Measurements from ENCODE around the gene LILRA2. TPM values are rescaled to one million over a fixed set of nuclear protein-coding genes. Genes with fewer than 3 reads are reported as not detected.

LILRA2 gene
- total RNA-seq (2014; rRNA removed; shearing (Covaris generic); ENCODE audit: low replicate concordance) = not detected in 2 replicates

DNA sequence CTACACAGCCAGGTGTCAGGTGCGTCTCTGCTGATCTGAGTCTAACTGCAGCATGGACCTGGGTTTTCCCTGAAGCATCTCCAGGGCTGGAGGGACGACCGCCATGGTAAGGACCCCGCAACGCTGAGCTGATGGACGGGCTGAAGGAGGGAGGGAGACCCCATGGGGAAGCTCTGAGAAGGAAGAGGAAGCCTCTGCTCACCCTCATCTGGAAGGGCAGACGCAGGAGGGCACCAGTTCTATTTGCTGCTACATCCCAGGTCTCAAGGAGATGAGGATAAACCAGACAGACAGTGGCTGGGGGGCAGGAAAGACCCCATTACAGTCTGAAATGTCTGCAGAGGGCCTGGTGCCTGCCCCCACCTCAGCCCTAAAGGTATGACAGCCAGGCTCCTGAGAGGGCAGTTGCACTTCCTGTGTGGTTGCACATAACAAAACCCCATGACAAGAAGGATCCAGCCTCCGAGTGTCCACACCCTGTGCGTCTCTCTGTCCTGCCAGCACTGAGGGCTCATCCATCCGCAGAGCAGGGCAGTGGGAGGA lies at the start of gene LILRA2:
Gene LILRA2, plus strand, starts transcription at position 461 of the 543 bp plus-strand sequence. CDS start 89 bp downstream, outside the sequence.
- H4K20me1 ChIP-seq (ENCODE audit: insufficient read depth, low read depth, low read length) = no peaks in the 10 kb centered on the region
- no peaks in the 10 kb centered on the region for H3K27me3 ChIP-seq (ENCODE audit: low read length)
- no peaks in the 10 kb centered on the region for H3K9me2 ChIP-seq (replicated peaks; ENCODE audit: insufficient read depth, low read length)
- no peaks in the 10 kb centered on the region for H3K9me3 ChIP-seq (ENCODE audit: low read length)
- no peaks in the 10 kb centered on the region for H3K79me2 ChIP-seq (ENCODE audit: low read length)
- H2AFZ ChIP-seq (ENCODE audit: low read length) = no peak within 1 kb of the TSS
- H3K4me1 ChIP-seq (ENCODE audit: low read length) = no peaks in the 10 kb centered on the region
- no peaks in the 10 kb centered on the region for H3K36me3 ChIP-seq (ENCODE audit: insufficient read depth, low read length)
- no peak within 1 kb of the TSS for H3K4me2 ChIP-seq (ENCODE audit: low read depth, low read length, poor library complexity, severe bottlenecking)
- H3K27ac ChIP-seq (ENCODE audit: low read length) = no peak within 1 kb of the TSS
- H3K4me3 ChIP-seq (ENCODE audit: low read length) = no peak within 1 kb of the TSS
- no peak for DNase-seq
- H3K9ac ChIP-seq (ENCODE audit: low read length) = no peak within 1 kb of the TSS

DNA sequence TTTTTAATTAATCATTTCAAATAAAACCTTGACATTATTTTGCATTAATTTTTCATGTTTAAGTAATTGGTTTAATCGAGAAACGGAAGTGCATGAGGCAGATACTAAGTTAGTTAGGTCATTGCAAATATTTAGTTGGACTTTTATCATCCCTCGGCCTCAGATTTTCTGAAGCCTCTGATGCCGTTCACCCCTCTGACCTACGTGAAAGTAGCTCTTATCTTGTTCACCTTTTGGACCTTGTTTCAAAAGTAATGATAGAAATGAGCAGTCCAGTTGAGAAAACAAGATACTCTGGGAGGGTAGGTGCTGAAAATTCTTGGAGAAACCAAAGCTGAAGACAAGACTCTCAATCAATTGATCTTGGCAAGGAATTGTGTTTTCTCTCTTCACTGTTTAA lies 48.0 kb upstream of the LILRA2 start:
- Histone ChIP-seq H3K9me2 (replicated peaks; ENCODE audit: insufficient read depth, low read length) (no peaks in the 10 kb centered on the region), H3K4me3 (ENCODE audit: low read length) (no peak overlapping the region), H2AFZ (ENCODE audit: low read length) (no peak overlapping the region), H3K9ac (ENCODE audit: low read length) (no peak overlapping the region), H3K27ac (ENCODE audit: low read length) (no peak overlapping the region), H4K20me1 (ENCODE audit: insufficient read depth, low read depth, low read length) (peaks cover 2% of the 10 kb centered on the region; the same call in 1 of the 2 replicates), H3K36me3 (ENCODE audit: insufficient read depth, low read length) (no peaks in the 10 kb centered on the region), H3K4me2 (ENCODE audit: low read depth, low read length, poor library complexity, severe bottlenecking) (no peak overlapping the region), H3K4me1 (ENCODE audit: low read length) (no peaks in the 10 kb centered on the region), H3K79me2 (ENCODE audit: low read length) (no peaks in the 10 kb centered on the region), H3K9me3 (ENCODE audit: low read length) (no peaks in the 10 kb centered on the region), H3K27me3 (ENCODE audit: low read length) (peaks cover 2% of the 10 kb centered on the region; the same call in 1 of the 2 replicates)
- no peak for DNase-seq

DNA sequence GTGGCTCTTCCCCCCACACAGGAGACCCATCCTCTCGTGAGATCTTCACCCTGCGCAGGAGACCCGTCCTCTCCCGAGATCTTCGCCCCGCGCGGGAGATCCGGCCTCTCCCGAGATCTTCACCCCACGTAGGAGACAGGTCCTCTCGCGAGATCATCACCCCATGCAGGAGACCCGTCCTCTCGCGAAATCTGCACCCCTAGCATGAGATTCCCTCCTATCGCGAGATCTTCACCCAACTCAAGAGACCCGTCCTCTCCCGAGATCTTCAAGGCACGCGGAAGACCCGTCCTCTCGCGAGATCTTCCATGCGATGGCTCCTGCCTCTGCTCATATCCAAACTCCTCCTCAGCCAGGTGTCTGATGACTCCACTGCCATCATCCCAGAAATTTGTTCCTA lies 46.6 kb upstream of the LILRA2 start:
- no peaks in the 10 kb centered on the region for H3K4me1 ChIP-seq (ENCODE audit: low read length)
- H3K9me3 ChIP-seq (ENCODE audit: low read length) = no peaks in the 10 kb centered on the region
- no peak overlapping the region for H3K27ac ChIP-seq (ENCODE audit: low read length)
- no peak overlapping the region for H3K9ac ChIP-seq (ENCODE audit: low read length)
- no peak overlapping the region for H3K4me2 ChIP-seq (ENCODE audit: low read depth, low read length, poor library complexity, severe bottlenecking)
- H3K36me3 ChIP-seq (ENCODE audit: insufficient read depth, low read length) = no peaks in the 10 kb centered on the region
- H3K4me3 ChIP-seq (ENCODE audit: low read length) = no peak overlapping the region
- H2AFZ ChIP-seq (ENCODE audit: low read length) = no peak overlapping the region
- H4K20me1 ChIP-seq (ENCODE audit: insufficient read depth, low read depth, low read length) = peaks cover 2% of the 10 kb centered on the region; the same call in 1 of the 2 replicates
- H3K79me2 ChIP-seq (ENCODE audit: low read length) = no peaks in the 10 kb centered on the region
- no peaks in the 10 kb centered on the region for H3K9me2 ChIP-seq (replicated peaks; ENCODE audit: insufficient read depth, low read length)
- 0 out of 2 replicates have a peak, but pooled peaks cover 2% of the 10 kb centered on the region for H3K27me3 ChIP-seq (ENCODE audit: low read length)
- DNase-seq = no peak

DNA sequence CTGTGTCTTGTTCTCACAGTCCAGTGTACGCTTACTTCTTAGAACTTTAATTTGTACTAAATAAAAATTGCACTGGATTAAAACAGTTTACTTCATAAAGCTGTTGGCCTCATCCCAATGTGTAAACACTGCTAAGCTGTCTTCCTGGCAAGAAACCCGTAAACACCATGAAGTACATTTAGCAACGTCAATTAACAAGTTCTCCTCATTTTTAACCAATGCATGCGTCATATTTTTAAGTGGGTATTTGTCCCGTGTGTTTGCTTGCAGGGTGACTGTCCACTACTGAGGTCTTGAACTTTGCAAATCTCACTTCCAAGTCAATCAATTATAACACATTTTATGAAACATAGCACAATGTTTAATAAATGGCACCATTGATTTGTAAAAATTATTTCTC lies 42.7 kb upstream of the LILRA2 start:
- Histone ChIP-seq H3K79me2 (ENCODE audit: low read length) (no peaks in the 10 kb centered on the region), H3K36me3 (ENCODE audit: insufficient read depth, low read length) (no peaks in the 10 kb centered on the region), H3K4me3 (ENCODE audit: low read length) (no peak overlapping the region), H3K9me2 (replicated peaks; ENCODE audit: insufficient read depth, low read length) (no peaks in the 10 kb centered on the region), H4K20me1 (ENCODE audit: insufficient read depth, low read depth, low read length) (no peaks in the 10 kb centered on the region; the same call in 1 of the 2 replicates), H3K9me3 (ENCODE audit: low read length) (no peaks in the 10 kb centered on the region), H3K27ac (ENCODE audit: low read length) (no peak overlapping the region), H3K4me2 (ENCODE audit: low read depth, low read length, poor library complexity, severe bottlenecking) (no peak overlapping the region), H3K27me3 (ENCODE audit: low read length) (no peaks in the 10 kb centered on the region), H2AFZ (ENCODE audit: low read length) (no peak overlapping the region), H3K4me1 (ENCODE audit: low read length) (no peaks in the 10 kb centered on the region), H3K9ac (ENCODE audit: low read length) (no peak overlapping the region)
- no peak for DNase-seq

DNA sequence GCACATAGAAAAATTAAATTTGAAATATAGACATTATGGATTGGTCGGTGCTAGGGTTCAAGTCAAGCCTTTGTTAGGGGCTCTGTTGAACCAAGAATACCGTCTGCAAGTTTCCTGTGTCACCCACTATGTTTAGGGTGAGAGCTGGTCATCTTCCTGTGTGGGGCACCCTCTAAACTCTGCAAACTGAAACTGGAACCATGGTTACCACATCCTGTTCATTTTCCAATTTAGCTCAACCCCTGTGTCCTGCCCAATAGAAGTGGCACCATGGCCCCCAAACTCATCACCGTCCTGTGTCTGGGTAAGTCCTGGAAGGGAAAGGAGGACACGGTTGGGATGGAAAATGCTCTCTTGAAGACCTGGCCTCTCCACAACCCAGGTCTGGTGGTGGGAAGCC lies 41.1 kb upstream of the LILRA2 start:
- H3K79me2 ChIP-seq (ENCODE audit: low read length) = no peaks in the 10 kb centered on the region
- no peak overlapping the region for H2AFZ ChIP-seq (ENCODE audit: low read length)
- no peaks in the 10 kb centered on the region for H3K27me3 ChIP-seq (ENCODE audit: low read length)
- H3K36me3 ChIP-seq (ENCODE audit: insufficient read depth, low read length) = no peaks in the 10 kb centered on the region
- H3K9me3 ChIP-seq (ENCODE audit: low read length) = no peaks in the 10 kb centered on the region
- H3K9me2 ChIP-seq (replicated peaks; ENCODE audit: insufficient read depth, low read length) = no peaks in the 10 kb centered on the region
- H4K20me1 ChIP-seq (ENCODE audit: insufficient read depth, low read depth, low read length) = no peaks in the 10 kb centered on the region; the same call in 1 of the 2 replicates
- H3K4me2 ChIP-seq (ENCODE audit: low read depth, low read length, poor library complexity, severe bottlenecking) = no peak overlapping the region
- no peak overlapping the region for H3K9ac ChIP-seq (ENCODE audit: low read length)
- no peak overlapping the region for H3K27ac ChIP-seq (ENCODE audit: low read length)
- H3K4me1 ChIP-seq (ENCODE audit: low read length) = no peaks in the 10 kb centered on the region
- DNase-seq = no peak
- H3K4me3 ChIP-seq (ENCODE audit: low read length) = no peak overlapping the region

DNA sequence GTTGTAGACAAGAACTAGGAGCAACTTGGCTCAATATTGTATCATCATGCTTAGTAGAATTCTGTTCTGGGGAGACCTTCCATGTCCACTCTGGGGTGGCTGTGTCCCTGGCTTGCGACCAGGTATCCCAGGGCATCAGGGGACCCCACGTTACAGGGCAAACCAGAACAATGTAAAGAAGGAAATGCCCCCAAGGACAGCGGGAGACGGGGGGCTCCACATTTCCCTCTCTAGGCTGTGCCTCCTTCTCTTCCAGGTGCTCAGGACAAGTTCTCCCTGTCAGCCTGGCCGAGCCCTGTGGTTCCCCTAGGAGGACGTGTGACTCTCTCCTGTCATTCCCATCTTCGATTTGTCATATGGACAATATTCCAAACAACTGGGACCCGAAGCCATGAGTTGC lies 40.1 kb upstream of the LILRA2 start:
- no peak for DNase-seq
- Histone ChIP-seq H2AFZ (ENCODE audit: low read length) (no peak overlapping the region), H3K9me3 (ENCODE audit: low read length) (no peaks in the 10 kb centered on the region), H3K27me3 (ENCODE audit: low read length) (no peaks in the 10 kb centered on the region), H3K36me3 (ENCODE audit: insufficient read depth, low read length) (no peaks in the 10 kb centered on the region), H3K9me2 (replicated peaks; ENCODE audit: insufficient read depth, low read length) (no peaks in the 10 kb centered on the region), H3K79me2 (ENCODE audit: low read length) (no peaks in the 10 kb centered on the region), H3K4me1 (ENCODE audit: low read length) (no peaks in the 10 kb centered on the region), H3K27ac (ENCODE audit: low read length) (no peak overlapping the region), H3K4me3 (ENCODE audit: low read length) (no peak overlapping the region), H3K9ac (ENCODE audit: low read length) (no peak overlapping the region), H4K20me1 (ENCODE audit: insufficient read depth, low read depth, low read length) (no peaks in the 10 kb centered on the region; the same call in 1 of the 2 replicates), H3K4me2 (ENCODE audit: low read depth, low read length, poor library complexity, severe bottlenecking) (no peak overlapping the region)

DNA sequence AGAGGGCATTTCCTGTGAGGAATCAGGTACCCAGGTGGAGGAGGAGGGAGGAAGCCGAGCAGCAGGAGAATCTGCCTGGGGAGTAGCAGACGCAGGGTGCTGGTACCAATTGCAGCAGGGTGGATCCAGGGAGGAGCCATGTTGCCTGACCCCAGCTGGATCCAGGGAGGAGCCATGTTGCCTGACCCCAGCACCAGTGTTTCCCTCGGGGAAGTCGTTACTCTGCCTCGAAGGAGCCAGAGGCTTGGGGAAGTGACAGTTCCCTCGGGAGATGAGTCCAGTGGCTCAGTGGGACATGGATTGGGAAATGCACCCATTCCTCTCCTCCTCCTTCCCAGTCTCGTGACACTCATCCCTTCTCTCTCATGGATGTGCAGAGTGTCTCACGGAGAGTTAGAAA lies 39.4 kb upstream of the LILRA2 start:
- Histone ChIP-seq H3K4me2 (ENCODE audit: low read depth, low read length, poor library complexity, severe bottlenecking) (no peak overlapping the region), H3K27ac (ENCODE audit: low read length) (no peak overlapping the region), H4K20me1 (ENCODE audit: insufficient read depth, low read depth, low read length) (no peaks in the 10 kb centered on the region; the same call in 1 of the 2 replicates), H3K27me3 (ENCODE audit: low read length) (no peaks in the 10 kb centered on the region), H3K9ac (ENCODE audit: low read length) (no peak overlapping the region), H3K4me1 (ENCODE audit: low read length) (no peaks in the 10 kb centered on the region), H3K4me3 (ENCODE audit: low read length) (no peak overlapping the region), H3K79me2 (ENCODE audit: low read length) (no peaks in the 10 kb centered on the region), H2AFZ (ENCODE audit: low read length) (no peak overlapping the region), H3K36me3 (ENCODE audit: insufficient read depth, low read length) (no peaks in the 10 kb centered on the region), H3K9me2 (replicated peaks; ENCODE audit: insufficient read depth, low read length) (no peaks in the 10 kb centered on the region), H3K9me3 (ENCODE audit: low read length) (no peaks in the 10 kb centered on the region)
- no peak for DNase-seq

DNA sequence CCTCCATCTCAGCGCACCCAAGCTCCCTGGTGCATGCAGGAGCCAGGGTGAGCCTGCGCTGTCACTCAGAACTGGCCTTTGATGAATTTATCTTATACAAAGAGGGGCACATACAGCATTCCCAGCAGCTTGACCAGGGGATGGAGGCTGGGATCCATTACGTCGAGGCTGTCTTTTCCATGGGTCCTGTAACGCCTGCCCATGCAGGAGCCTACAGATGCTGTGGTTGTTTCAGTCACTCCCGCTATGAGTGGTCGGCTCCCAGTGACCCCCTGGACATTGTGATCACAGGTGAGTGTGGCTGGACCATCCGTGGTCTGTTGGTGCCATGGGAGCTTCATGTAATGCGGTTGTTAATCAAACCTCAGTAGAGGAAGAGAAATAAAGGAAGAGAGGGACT lies 38.0 kb upstream of the LILRA2 start:
- Histone ChIP-seq H3K36me3 (ENCODE audit: insufficient read depth, low read length) (no peaks in the 10 kb centered on the region), H3K4me1 (ENCODE audit: low read length) (no peaks in the 10 kb centered on the region), H3K4me3 (ENCODE audit: low read length) (no peak overlapping the region), H3K4me2 (ENCODE audit: low read depth, low read length, poor library complexity, severe bottlenecking) (no peak overlapping the region), H3K79me2 (ENCODE audit: low read length) (no peaks in the 10 kb centered on the region), H4K20me1 (ENCODE audit: insufficient read depth, low read depth, low read length) (no peaks in the 10 kb centered on the region; the same call in 1 of the 2 replicates), H3K9me2 (replicated peaks; ENCODE audit: insufficient read depth, low read length) (no peaks in the 10 kb centered on the region), H3K9ac (ENCODE audit: low read length) (no peak overlapping the region), H3K27ac (ENCODE audit: low read length) (no peak overlapping the region), H3K27me3 (ENCODE audit: low read length) (no peaks in the 10 kb centered on the region), H3K9me3 (ENCODE audit: low read length) (no peaks in the 10 kb centered on the region), H2AFZ (ENCODE audit: low read length) (no peak overlapping the region)
- DNase-seq = no peak
